Measurements from ENCODE around the gene TRIM33. TPM values are rescaled to one million over a fixed set of nuclear protein-coding genes. Genes with fewer than 3 reads are reported as not detected.

Gene TRIM33
- total and polyA plus RNA-seq, 2 of the 13 experiments (the other 11 are each of a cell fraction or from before 2014, with no cell fraction given), result 35.5 to 42.2 TPM

DNA sequence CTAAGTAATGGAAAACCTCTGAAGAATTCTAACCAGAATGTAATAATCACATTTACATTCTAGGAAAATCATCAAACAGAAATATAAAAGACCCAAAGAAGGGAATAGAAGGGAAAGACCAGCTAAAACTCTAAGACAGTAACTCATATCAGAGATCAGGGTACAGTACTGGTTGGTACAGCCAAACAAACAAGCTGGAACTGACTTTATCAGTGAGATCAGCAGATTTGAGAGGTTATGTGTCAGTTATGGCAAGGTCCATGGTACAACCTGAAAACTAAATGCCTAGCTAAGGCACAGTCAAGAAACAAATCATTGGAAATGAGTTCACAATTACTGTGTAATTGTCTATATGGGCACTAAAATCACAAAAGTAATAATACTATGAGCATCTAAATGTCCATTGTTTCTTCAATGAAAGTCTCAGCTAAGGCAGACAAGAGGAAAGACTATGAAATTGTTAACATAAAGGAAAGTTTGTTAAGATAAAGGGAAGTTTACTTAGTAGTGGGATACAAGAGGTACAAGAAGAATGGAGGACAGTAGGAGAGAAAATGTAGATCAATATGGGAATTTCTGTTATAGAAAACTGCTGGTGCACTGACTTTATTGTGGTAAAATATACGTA, 75.8 kb downstream of the TRIM33 start (continued):
- TF ChIP-seq MYNN (CRISPR knock-in tag; IDR thresholded peaks at IDR 0.05; ENCODE audit: low read depth) (no peak), GLI4 (CRISPR knock-in tag; IDR thresholded peaks at IDR 0.05; ENCODE audit: borderline replicate concordance) (no peak), ZBTB34 (CRISPR knock-in tag; IDR thresholded peaks at IDR 0.05) (peak; percentile 86)

- 94% methylated on average over 1 of the region's 1 CpG for WGBS (ENCODE audit: low lambda C conversion rate)
- in situ Hi-C loops (cut with HindIII; ENCODE audit: extremely low pct_ligation_motif_present, low pct_unique_long_range_greater_than_20kb) (no loop called here), intact Hi-C loops (cut with micrococcal nuclease; ENCODE audit: unreplicated experiment) (no loop called here)
- H3K36me3 ChIP-seq (replicated peaks in 1 of 2; ENCODE audit: control insufficient read depth in 1 of 2, insufficient read depth in 2 of 2, low read length in 2 of 2), result peaks cover 9 to 37% of the 10 kb centered on the region in 2 experiments
- H3K27ac ChIP-seq (ENCODE audit: extremely low read length, insufficient read depth, low read length), result no peak overlapping the region
- H3K9ac ChIP-seq (ENCODE audit: insufficient read depth, low read depth, low read length), result no peak overlapping the region
- H4K20me1 ChIP-seq (ENCODE audit: insufficient read depth, low read length), result no peaks in the 10 kb centered on the region; the same call in 1 of the 2 replicates
- no peak for ATAC-seq
- no peak for DNase-seq (ENCODE audit: low spot score)
- H3K4me1 ChIP-seq (ENCODE audit: insufficient read depth, low read length), result peaks cover 19% of the 10 kb centered on the region
- no peak overlapping the region for H2AFZ ChIP-seq (ENCODE audit: low read length)
- ChIA-PET CTCF (ENCODE audit: low intra/inter-chr PET ratio, low total read pairs) (no interaction called here), POLR2A (no interaction called here)
- H3K27me3 ChIP-seq (ENCODE audit: control insufficient read depth in 1 of 2, insufficient read depth in 2 of 2, low read length in 2 of 2), result no peaks in the 10 kb centered on the region
- no TSS peak for BruUV-seq (replicated peaks)
- H3K9me3 ChIP-seq (ENCODE audit: low read length), result no peaks in the 10 kb centered on the region
- H3K4me3 ChIP-seq (replicated peaks in 1 of 3; ENCODE audit: insufficient read depth in 1 of 3, low read depth in 2 of 3, low read length in 3 of 3), result no peak overlapping the region
- no peak overlapping the region for H3K4me2 ChIP-seq (ENCODE audit: low read depth, low read length)
- FAIRE-seq, result no peak
- peaks cover 13% of the 10 kb centered on the region for H3K79me2 ChIP-seq (ENCODE audit: insufficient read depth, low read length)
- TF ChIP-seq, protein P1, sequence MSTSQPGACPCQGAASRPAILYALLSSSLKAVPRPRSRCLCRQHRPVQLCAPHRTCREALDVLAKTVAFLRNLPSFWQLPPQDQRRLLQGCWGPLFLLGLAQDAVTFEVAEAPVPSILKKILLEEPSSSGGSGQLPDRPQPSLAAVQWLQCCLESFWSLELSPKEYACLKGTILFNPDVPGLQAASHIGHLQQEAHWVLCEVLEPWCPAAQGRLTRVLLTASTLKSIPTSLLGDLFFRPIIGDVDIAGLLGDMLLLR (CRISPR knock-in tag; IDR thresholded peaks at IDR 0.05), result no peak
- no peak for TF ChIP-seq ZNF790 (CRISPR knock-in tag; IDR thresholded peaks at IDR 0.05; ENCODE audit: borderline replicate concordance)
- no peak for TF ChIP-seq RORA (CRISPR knock-in tag; IDR thresholded peaks at IDR 0.05)
- no peak for TF ChIP-seq KLF12 (CRISPR knock-in tag; IDR thresholded peaks at IDR 0.05; ENCODE audit: borderline replicate concordance)
- TF ChIP-seq SNAPC2 (CRISPR knock-in tag; IDR thresholded peaks at IDR 0.05), result no peak
- TF ChIP-seq ZNF704 (CRISPR knock-in tag; IDR thresholded peaks at IDR 0.05; ENCODE audit: borderline replicate concordance), result no peak
- TF ChIP-seq IKZF4 (CRISPR knock-in tag; IDR thresholded peaks at IDR 0.05; ENCODE audit: borderline replicate concordance, low read depth, not compliant biosample characterization), result no peak
- TF ChIP-seq ZBTB34 (CRISPR knock-in tag; IDR thresholded peaks at IDR 0.05), result no peak
- no peak for TF ChIP-seq ZNF180 (CRISPR knock-in tag; IDR thresholded peaks at IDR 0.05; ENCODE audit: borderline replicate concordance, low read depth)
- TF ChIP-seq ZNF234 (CRISPR knock-in tag; conservative IDR thresholded peaks at IDR 0.05), result no peak
- TF ChIP-seq, protein P2, sequence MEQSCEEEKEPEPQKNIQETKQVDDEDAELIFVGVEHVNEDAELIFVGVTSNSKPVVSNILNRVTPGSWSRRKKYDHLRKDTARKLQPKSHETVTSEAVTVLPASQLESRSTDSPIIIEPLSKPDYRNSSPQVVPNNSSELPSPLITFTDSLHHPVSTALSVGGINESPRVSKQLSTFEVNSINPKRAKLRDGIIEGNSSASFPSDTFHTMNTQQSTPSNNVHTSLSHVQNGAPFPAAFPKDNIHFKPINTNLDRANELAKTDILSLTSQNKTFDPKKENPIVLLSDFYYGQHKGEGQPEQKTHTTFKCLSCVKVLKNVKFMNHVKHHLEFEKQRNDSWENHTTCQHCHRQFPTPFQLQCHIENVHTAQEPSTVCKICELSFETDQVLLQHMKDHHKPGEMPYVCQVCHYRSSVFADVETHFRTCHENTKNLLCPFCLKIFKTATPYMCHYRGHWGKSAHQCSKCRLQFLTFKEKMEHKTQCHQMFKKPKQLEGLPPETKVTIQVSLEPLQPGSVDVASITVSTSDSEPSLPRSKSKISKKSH (CRISPR knock-in tag; IDR thresholded peaks at IDR 0.05; ENCODE audit: borderline replicate concordance), result no peak
Observed at GRCh38 chr1:114431026-114431425, 80.0 kb downstream of the TRIM33 start.
